ENCODE measurements around the gene NSD2.
A peak's percentile ranks its signal among the peaks of the same experiment; 100 is the strongest.

The NSD2 gene

GRCh38 chr4:1851575-1852410 lies 19.4 kb upstream of the NSD2 start:
- TF ChIP-seq, protein P1, sequence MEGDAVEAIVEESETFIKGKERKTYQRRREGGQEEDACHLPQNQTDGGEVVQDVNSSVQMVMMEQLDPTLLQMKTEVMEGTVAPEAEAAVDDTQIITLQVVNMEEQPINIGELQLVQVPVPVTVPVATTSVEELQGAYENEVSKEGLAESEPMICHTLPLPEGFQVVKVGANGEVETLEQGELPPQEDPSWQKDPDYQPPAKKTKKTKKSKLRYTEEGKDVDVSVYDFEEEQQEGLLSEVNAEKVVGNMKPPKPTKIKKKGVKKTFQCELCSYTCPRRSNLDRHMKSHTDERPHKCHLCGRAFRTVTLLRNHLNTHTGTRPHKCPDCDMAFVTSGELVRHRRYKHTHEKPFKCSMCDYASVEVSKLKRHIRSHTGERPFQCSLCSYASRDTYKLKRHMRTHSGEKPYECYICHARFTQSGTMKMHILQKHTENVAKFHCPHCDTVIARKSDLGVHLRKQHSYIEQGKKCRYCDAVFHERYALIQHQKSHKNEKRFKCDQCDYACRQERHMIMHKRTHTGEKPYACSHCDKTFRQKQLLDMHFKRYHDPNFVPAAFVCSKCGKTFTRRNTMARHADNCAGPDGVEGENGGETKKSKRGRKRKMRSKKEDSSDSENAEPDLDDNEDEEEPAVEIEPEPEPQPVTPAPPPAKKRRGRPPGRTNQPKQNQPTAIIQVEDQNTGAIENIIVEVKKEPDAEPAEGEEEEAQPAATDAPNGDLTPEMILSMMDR (conservative IDR thresholded peaks at IDR 0.05; ENCODE audit: low read depth, low read length) = no peak
- no peak for DNase-seq (ENCODE audit: low read depth)
- H3K4me3 ChIP-seq (ENCODE audit: low read depth, low read length) = no peak overlapping the region

DNA sequence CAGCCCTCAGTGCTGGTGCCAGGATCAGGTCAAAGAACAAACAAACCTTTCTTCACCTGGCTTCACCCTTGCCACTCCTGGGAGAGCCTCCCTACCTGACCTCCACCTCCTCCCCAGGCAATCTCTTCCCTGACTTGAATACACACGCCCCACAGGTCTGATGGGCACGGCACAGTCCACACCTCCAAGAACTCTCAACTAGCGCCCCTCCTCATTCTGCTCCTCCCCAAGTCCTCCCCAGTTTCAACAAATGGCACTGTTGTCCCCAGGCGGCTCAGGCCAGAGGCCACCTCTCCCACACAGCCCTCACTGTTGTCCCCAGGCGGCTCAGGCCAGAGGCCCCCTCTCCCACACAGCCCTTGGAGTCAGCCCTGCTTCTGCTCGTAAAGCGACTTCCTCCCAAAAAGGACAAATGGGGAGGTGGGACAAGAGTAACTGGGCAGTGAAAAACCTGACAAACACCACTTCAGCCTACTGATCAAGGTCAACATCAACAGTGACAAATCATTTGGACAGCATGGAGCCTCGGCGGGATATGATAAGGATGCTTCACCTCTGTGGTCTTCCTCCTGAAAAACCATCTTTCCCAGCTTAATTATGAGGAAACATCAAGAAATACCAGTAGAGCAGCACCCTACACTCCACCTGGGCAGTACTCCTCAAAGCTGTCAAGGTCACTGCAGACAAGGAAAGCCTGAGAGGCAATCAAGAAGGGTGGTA lies 18.1 kb upstream of the NSD2 start:
- TF ChIP-seq, protein P1 (conservative IDR thresholded peaks at IDR 0.05; ENCODE audit: low read depth, low read length) = no peak
- DNase-seq (ENCODE audit: low read depth) = no peak
- no peak overlapping the region for H3K4me3 ChIP-seq (ENCODE audit: low read depth, low read length)

GRCh38 chr4:1854752-1855151 lies 16.4 kb upstream of the NSD2 start:
- H3K4me3 ChIP-seq (ENCODE audit: low read depth, low read length) = peak overlapping the region; percentile 88
- TF ChIP-seq, protein P1 (conservative IDR thresholded peaks at IDR 0.05; ENCODE audit: low read depth, low read length) = no peak
- DNase-seq (ENCODE audit: low read depth) = no peak

DNA sequence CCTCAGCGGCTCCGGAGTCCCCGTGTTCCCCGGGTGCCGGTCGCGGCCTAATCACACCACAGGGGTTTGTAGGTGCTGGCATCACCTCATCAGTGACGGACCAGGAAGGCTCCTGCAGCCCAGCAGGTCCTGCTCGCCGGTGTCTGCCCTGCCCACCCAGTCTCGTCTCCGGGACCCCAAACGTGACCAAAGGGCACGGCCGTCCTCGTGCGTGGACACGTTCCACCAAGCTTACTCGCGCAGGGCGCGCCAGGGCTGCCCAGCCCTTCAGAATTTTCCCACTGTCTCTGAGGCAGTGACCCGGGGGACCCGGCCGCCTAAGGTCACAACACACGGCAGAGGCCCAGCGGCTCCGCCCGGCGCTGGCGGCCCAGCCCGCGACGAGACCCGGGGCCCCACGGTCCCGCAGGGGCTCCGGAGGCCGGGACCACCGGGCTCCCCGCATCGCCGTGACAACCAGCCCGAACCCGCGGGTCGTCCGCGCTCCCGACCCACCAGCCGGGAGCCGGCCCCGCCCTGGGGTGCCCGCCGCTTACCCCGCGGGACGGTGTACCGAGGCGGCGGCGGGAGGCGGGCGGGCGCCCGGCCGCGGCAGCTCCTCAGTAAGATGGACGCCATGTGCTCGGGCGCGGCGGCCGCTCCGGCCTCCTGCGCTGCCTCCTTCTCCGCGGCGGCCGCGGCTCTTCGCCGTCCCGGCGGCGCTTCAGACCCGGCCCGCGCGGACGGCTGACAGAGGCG lies 15.7 kb upstream of the NSD2 start:
- TF ChIP-seq, protein P1 (conservative IDR thresholded peaks at IDR 0.05; ENCODE audit: low read depth, low read length) = no peak
- peak overlapping the region; percentile 88 for H3K4me3 ChIP-seq (ENCODE audit: low read depth, low read length)
- no peak for DNase-seq (ENCODE audit: low read depth)

- TF ChIP-seq, protein P1 (conservative IDR thresholded peaks at IDR 0.05; ENCODE audit: low read depth, low read length) = peak; percentile 4
- DNase-seq (ENCODE audit: low read depth) = peak; percentile 98
- peak within 1 kb of the TSS; percentile 88 for H3K4me3 ChIP-seq (ENCODE audit: low read depth, low read length)
Measured at GRCh38 chr4:1856071-1856942, 14.9 kb upstream of the NSD2 start, which contains the start of gene LETM1. LETM1 (minus strand) TSS chr4:1856156; CDS start chr4:1855950, 206 bp downstream.
